HS-27A (cell line): ENCODE measurements around the gene TMTC3.
A peak's percentile ranks its signal among the peaks of the same experiment; 100 is the strongest.
"Not testable (repeated sequence)": the region's sequence is repeated elsewhere in the genome, so short reads cannot be mapped to it uniquely, and the experiment has no call there.

Experiments used
- DNase-seq: peaks from one replicate; pipeline ENCODE4 v3.0.0-alpha.2; 2012; ENCODE audit warnings: low read depth, missing footprints

TMTC3 gene

DNA sequence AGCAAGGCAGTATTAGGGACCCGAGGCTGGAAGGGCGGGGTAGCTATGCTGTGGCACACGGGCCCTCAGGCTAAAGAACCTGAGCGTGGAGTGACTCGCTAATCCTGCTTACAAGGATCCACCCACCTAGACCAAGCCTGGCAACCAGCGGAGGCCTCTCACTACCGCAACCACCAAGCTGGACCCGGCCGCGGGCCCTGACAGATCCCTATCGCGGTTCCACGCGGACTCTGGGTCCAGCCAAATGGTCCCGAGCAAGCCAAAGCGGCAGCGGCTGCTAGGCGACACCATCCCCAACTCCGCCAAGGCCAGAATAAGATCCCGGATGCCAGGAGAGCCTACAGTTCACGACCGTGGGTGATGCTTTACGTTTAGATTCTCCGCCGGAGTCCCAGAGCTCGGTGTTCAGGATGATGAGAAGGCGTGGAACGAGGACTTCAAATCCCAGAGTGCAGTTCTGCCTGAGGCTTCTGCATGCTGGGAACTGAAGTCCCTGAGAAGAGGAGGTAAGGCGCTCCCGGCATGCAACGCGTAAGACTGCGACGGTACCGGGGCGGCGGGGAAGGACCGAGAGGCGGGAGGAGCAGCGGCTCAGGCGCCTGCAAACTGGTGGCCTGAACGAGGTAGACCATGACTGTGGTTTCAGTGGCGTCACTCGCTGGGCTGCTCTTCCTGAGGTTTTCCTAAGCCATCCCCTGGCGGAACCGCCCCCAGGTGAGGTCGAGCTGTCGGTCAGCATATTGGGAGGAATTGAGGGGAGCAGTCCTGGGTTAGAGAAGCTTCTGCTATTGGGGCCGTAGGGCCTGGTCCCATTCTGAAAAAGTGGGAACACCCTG, at the start of gene TMTC3, which contains the start of gene CEP290:
TMTC3 (plus strand) TSS at position 534 of the 836 bp plus-strand sequence. CDS start 6,009 bp downstream, outside the sequence.
CEP290 (minus strand) TSS at position 315 of the 836 bp plus-strand sequence. CDS start 781 bp downstream, outside the sequence.
- DNase-seq = peak; percentile 97

DNA sequence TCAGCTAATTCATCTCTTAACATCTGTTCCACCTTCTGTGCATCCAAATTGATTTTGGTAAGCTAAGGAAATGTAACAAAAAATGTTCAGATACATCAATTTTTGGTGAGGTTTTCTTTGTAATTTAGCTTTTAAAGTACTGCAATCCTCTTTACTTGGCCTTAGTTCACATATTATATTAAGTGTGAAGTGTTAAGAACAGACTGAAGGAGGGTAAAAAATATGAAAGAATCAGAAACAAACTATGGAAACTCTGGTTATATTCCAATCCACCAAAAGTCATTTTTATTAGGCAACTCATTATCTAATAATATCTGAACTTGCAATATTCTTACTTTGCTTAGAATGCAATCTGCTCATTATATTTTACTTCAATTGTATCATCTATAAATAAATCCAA, 49.3 kb upstream of the TMTC3 start:
- no peak for DNase-seq

DNA sequence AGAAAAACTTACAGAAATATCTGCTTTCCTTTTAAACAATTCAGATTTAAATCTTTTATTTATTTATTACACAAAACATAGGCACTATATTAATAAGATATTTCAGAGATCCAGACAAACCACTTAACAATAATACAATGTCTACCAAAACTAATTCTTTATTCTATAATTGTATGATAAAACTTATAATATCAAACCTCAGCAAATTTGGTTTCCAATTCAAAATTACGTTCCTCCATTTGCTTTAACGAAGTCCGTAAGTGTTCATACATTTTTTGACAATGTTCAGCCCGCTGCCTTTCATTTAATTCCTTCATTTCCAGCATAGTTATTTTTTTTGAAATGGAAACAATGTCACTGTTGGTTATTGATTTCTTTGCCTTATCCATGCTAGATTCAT, 48.5 kb upstream of the TMTC3 start:
- no peak for DNase-seq

DNA sequence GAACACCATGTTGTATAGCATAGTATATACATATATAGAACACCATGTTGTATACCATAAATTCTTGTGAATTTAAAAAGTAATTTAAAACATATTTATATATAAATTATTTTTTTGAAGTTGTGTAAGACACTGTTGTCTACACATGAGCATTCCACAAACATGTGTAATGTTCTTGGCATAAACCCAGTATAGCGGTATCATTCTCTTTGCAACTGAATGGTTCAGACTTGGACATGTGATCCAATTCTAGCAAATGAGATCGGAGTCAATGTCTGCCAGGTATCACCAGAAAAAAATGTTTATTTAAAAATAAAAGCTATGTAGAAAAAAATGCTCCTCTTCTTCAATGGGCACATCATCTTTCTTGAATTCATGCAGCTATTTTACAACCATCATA, 34.1 kb upstream of the TMTC3 start:
- no peak for DNase-seq

DNA sequence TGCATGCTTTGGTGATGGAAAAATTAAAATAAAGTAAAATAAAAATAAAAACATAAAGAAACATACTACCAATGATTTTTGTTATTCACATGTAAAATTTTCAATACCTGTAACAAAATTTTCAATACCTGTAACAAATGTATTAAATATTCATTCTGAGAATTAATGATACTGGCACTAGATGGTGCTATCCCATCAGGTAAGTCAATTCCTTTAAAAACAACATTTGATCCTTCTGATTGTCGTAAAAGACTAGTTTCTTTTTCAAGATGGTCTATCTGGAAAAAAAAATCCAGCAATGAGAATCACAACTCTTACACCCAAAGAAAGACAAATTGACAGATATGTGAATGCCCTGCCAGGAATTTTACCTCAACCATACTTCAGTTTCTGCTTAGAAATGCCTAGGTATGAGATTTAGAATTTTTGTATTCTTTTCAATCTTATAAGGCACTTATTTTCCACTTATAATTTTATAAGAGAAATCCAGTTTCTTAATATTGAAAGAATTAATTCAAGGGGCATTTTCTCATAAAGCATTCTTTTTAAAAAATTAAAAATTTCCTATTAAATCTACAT, 30.9 kb upstream of the TMTC3 start:
- no peak for DNase-seq

DNA sequence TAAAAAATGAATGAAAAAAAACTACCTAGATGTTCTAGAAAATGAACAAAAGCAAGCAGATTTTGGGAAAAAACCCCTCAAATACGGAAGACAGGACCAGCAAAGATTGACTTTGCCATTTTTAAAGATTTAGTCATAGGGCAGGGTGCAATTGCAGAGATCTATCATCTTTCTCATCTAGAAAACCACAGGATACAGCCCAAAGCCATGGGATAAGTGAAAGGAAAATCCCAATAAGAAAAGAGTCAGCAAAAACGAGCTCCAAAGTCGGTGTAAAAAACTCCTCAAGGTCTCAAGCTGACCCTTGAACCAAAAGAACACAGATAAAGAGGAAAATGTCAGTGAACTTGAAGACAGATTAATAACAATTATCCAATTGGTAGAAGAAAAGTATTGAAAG, 28.2 kb upstream of the TMTC3 start:
- DNase-seq = peak; percentile 19

DNA sequence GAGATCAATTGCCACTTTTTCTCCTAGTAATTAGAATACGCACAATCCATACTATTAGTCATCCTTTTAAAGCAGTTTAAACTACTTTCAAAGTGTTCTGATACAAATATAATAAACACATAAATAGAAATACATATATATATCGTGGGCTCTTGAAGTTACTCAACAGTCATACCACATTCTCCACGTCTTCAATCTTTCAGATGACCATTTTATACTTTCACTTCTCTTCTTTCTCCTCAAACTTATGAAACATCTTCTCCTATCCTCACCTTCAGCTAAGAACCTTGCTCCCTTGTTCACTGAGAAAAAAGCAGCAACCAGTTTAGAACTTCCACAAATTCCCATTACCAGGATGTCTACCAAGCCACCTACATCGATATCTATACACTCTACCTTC, 19.4 kb upstream of the TMTC3 start:
- no peak for DNase-seq

DNA sequence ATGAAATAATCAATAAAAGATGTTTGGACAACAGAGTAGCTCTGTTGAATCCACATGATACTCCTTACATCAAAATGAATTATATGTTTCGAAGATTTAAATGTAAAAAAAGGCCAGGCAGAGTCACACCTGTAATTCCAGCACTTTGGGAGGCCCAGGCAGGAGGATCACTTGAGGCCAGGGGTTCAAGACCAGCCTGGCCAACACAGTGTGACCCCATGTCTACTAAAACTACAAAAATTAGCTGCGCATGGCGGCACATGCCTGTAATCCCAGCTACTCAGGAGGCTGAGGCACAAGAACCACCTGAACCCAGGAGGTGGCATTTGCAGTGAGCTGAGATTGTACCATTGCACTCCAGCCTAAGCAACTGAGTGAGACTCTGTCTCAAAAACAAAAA, 15.0 kb upstream of the TMTC3 start:
- no peak for DNase-seq

DNA sequence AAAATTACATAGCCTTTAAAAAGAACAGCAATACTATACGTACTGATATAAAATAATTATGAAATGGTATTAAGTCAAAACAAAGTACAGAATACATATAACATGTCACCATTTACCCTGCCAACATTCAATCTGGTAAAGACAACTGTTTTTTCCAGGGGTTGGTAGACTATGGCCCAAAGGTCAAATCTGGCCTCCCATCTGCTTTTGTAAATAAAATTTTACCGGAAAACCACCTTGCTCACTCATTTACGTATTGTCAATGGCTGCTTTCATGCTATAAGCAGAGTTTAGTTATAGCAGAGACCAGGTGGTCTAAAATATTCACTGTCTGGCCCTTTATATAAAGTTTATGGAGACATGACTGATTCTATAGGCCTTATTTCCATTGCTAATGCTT, 14.3 kb upstream of the TMTC3 start:
- DNase-seq = no peak

DNA sequence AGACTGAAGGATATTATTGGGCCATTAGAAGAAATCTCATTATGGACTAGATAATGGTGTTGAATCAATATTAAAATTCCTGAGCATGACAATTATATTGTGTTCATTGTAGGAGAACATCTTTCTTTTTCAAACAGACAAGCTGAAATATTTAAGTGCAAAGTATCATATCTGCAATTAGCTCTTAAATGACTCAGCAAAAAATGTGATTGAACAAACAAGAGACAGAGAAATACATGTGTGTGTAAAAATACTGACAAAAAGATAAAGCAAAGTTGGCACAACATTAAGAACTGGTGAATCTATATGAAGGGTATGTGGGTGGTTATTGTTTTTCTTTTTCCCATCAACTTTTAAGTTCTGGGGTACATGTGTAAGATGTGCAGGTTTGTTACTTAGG, 9.7 kb upstream of the TMTC3 start:
- no peak for DNase-seq

DNA sequence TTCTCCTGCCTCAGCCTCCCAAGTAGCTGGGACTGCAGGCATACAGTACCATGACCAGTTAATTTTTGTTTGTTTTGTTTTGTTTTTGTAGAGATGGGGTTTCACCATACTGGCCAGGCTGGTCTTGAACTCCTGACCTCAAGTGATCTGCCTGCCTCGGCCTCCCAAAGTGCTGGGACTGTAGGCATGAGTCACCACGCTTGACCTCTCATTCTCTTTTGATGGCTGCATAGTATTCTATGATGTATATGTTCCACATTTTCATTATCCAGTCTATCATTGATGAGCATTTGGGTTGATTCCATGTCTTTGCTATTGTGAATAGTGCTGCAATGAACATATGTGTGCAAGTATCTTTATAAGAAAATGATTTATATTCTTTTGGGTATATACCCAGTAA, 8.9 kb upstream of the TMTC3 start:
- not testable (repeated sequence) for DNase-seq

DNA sequence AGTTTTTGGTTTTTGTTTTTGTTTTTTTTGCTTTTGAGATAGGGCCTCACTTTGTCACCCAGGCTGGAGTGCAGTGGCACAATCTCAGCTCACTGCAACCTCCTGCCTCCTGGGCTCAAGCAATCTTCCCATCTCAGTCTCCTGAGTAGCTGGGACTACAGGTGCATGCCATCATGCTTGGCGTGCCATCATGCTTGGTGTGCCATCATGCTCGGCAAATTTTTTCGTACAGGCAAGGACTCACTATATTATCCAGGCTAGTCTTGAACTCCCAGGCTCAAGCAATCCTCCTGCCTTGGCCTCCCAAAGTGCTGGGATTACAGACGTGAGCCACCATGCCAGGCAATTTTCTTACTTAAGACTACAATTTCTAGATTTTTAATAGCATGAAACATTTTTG, 2.4 kb upstream of the TMTC3 start:
- DNase-seq = not testable (repeated sequence)

DNA sequence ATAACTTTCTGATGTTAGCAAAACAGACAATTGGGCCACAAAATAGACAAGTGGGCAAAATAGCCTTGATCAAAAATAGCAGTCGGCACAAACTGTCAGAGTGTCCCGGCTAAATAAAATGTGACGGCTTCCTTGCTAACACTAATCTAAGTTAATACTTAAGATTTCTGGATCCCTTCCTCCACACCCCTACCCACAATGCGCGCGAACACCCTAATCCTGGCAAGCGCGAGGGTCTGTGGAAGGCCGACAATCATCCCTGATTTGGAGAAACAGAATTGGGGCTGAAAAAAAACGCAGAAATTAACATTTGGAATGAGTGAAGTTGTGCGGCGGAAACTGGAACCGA, 708 bp upstream of the TMTC3 start:
- DNase-seq = no peak

DNA sequence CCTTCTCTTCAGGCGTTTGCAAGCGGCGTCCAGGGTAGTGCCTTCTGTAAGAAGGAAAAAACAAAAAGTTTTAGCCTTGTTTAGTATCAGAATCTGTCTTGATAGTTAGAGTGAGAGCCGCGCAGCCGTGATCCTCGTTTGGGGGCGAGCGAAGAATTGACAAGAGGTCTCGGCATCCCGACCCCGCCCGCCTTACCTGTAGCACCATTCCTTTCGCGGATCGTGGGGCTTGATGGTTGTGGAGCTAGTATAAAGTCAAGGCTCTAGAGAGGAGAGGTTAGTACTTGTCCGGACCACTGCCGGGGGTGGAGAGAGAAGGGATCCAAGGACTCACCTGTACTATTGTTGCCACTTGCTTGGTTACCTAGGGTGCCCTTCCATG, 494 bp downstream of the TMTC3 start:
- DNase-seq = no peak

DNA sequence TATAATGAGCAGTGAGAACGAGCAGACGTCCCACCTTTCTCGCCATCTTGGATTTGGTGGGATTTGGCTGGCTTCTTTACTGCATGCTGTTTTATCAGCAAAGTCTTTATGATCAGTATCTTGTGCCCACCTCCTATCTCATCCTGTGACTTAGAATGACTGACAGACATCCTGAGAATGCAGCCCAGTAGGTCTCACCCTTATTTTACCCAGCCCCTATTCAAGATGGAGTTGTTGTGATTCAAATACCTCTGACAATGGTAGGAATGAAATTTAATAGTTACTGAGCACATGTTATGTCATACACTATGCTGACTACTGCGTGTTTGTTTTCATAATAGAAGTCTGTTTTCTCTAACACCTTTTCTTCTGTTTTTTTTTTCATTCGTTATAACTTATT, 1.9 kb downstream of the TMTC3 start:
- DNase-seq = no peak

DNA sequence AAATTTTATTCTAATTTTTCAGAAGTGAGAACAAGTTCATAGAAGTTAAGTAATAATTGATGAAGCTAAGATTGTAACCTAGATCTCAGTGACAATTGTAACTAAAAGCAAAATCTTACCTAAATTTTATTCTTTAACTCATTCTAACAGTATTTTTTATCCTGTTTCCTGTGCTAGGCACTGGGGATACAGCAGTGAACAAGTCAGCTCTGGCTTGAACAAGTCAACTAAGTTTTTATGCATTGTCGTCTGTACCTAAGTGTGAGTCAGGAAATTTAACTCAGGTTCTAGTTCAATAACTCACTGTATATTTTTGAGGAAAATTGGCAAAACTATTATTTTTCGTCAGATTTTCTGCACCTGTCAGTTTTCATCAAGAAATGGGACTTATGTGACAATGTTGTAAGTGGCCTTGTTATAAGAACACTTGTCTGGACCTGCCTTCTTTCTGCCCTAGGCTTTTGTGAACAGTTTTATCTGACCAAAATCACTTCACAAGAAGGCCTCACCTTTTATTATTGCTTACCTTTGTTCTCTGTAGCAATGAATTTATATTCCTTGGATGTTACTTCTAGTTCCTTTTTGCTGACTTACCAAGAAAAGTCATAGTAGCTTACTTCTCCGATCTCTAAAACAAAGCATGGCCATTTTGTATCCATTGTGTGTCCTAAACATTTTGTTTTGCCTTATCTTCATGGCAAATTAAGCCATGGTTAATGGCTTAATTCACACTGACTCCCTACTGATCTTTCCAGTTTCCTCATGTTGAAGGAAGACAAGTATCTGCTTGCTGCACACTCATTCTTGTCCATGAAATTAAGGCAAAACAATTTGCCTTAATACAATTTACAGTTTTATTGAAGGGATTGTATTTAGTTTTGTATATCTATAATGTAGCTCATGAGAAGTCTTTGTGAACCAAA, 2.7 kb downstream of the TMTC3 start:
- DNase-seq = no peak

DNA sequence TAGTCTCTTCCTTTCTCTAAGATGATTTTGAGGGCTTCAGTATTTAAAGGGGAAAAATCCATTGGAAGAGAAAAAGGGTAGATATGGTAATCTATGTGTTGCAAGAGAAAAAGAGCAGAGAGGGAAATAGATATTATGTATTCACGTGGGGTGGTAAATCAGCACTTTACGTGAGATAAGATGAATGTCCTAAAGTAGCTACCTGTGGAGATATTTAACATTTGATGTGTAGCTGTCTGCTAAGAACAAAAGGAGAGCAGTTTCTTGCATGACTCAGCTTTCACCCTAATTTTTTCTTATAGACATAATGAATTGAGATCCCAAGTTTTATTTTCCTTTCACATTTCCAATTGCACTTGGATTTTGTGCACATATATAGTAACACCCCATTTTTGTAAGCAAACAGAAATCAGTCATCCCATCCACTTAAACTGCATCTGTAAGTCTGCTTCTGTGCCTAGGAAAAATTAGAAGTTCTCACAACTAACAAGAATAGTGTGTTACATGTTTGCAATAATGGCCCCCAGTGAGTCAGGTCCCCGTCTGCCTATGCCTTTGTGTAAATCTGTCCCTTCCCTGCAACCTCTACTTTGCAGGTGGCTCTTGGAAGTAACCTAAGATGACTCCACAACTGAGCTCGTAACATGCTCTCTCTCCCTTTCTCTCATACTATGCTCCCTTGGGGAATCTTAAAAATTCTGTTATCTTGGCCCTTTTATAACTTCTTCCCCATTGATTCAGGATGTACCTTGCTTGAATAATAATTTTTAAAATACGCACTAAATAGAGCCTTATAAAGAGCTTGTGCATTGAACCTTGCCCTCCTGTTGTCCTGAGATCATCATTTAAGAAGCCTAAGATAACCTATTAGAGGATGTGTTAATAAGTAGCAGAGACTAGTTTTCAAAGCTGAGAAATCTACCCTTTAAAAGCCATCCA, 3.7 kb downstream of the TMTC3 start:
- DNase-seq = no peak

DNA sequence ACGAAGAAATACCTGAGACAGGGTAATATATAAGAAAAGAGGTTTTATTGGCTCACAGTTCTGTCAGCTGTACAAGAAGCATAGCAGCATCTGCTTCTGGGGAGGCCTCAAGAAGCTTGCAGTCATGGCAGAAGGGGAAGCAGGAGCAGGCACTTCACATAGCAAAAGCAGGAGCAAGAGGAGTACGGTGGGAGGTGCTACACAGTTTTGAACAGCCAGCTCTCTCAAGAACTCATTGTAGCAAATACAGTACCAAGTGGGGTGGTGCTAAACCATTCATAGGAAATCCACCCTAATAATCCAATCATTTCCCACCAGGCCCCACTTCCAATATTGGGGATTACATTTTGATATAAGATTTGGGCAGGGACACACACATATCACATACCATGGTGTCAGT, 8.0 kb downstream of the TMTC3 start:
- no peak for DNase-seq

DNA sequence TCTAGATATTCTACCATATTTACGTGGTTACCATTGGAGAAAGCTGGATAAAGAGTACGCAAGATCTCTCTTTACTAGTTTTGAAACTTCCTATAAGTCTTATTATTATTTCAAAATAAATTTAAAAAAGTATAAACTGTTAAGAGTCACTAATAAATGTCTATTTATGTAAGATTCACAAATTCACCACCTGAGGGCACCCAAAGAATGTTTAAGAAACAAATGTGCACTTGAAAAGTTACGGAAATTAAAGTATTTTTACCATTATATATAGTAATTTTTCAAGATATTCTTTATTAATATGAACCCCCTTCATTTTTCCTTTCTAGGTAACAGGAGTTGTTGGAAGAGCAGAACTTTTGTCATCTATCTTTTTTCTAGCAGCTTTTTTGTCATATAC, 11.9 kb downstream of the TMTC3 start:
- no peak for DNase-seq

DNA sequence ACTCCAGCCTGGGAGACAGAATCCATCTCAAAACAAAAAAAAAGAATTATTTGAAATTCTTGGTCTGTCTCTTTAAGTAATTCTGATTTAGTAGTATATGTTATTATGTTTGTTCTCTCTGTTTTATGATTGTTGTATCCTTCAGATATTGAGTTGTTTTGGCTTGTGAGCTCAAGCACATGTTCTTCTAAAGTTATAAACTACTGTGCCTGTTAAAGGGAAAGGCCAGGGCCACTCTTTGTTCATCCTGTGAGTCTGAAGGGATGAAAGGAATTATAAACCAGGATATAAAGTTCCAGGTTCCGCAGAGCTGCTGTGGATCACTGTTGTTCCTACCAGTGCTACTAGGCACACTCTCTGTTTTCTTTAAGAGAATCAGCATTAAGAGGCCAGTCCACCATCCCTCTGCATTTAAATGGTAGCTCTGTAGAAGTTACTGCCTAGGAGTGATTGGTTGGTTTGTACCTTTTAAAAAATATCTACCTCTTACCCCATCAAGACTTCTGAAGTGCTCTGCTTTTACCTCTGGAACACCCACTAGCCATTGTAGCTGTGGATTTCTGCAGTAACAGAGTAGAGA, 14.1 kb downstream of the TMTC3 start:
- no peak for DNase-seq

DNA sequence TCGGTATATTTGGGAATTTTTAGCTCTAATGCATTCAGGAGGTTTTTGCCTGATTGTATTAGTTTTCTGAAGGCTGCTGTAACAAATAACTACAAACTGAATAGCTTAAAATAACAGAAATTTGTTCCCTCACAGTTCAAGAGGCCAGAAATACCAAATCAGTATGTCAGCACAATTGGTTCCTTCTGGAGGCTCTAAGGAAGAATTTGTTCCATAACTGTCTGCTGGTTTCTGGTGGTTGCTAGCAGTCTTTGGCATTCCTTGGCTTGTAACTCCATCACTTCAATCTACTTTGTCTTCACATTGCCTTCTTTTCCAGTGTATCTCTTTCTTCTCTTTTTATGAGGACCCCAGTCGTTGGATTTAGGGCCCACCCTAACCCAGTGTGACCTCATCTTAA, 21.3 kb downstream of the TMTC3 start:
- DNase-seq = no peak
